Mesothelial cell of epicardium (in vitro differentiated cells): ENCODE data around the gene KREMEN2. TPM values are rescaled to one million over a fixed set of nuclear protein-coding genes. Genes with fewer than 3 reads are reported as not detected.
A peak's percentile ranks its signal among the peaks of the same experiment; 100 is the strongest.

Experiments
- DNase-seq, 2 experiments: peaks; one replicate each; pipeline ENCODE4 v3.0.0; 2021; ENCODE audit warnings: low spot score in 2 of 2; ENCODE audit not compliant: unreplicated experiment in 2 of 2
- H3K27ac Mint-ChIP-seq: 2 replicates; pipeline ENCODE4 v1.8.0; 2021; ENCODE audit warnings: mixed read lengths
- H3K27me3 Mint-ChIP-seq: 2 replicates; pipeline ENCODE4 v1.8.0; 2021; ENCODE audit warnings: low read depth, mixed read lengths
- H3K36me3 Mint-ChIP-seq: 2 replicates; pipeline ENCODE4 v1.8.0; 2021; ENCODE audit warnings: mixed read lengths
- H3K4me1 Mint-ChIP-seq: 2 replicates; pipeline ENCODE4 v1.8.0; 2021; ENCODE audit warnings: mixed read lengths
- H3K4me3 Mint-ChIP-seq: 2 replicates; pipeline ENCODE4 v1.8.0; 2021; ENCODE audit warnings: mild to moderate bottlenecking, moderate library complexity, mixed read lengths
- H3K9me3 Mint-ChIP-seq: 2 replicates; pipeline ENCODE4 v1.8.0; 2021; ENCODE audit warnings: mixed read lengths
- total RNA-seq: library from RNA; stranded (reverse); gene quantifications from 3 replicates; pipeline ENCODE4 v1.2.1, GENCODE V29; 2021
- TF ChIP-seq, protein P1 (sequence below): fragments of 200-600 bp; sonication (generic); IDR thresholded peaks from one replicate; pipeline ENCODE4 v1.5.0; 2021; ENCODE audit warnings: antibody characterized with exemption; ENCODE audit not compliant: unreplicated experiment

The KREMEN2 gene
- total RNA-seq, 1 donor from 2014 or later = 29.1 TPM

DNA sequence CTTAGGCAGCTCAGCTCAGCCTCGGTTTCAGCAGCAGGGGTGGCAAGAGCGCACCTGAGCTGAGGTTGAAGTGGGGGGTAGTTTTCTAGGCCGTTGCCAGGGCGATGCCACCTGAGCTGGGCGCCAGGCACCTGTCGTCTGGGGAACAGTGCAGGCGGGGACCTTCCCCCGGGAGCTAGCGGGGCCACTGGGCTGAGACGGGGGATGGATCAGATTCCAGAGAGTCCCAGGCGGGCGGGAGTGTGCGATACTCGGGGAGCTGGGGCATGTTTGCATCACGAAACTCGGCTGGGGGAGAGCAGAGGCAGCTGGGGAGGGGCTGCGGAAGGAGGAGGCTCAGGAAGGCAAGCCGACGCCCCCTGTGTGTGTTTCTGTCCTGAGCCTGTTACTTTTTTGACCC is 48.2 kb downstream of the KREMEN2 start:
- Mint-ChIP-seq H3K4me1 (peaks cover 77% of the 10 kb centered on the region), H3K9me3 (no peaks in the 10 kb centered on the region), H3K27ac (peak overlapping the region; percentile 97), H3K36me3 (peaks cover 4% of the 10 kb centered on the region), H3K27me3 (peaks cover 60% of the 10 kb centered on the region), H3K4me3 (peak overlapping the region; percentile 60)
- peak in 1 of 2 experiments; percentile 64 for DNase-seq
- TF ChIP-seq, protein P1, sequence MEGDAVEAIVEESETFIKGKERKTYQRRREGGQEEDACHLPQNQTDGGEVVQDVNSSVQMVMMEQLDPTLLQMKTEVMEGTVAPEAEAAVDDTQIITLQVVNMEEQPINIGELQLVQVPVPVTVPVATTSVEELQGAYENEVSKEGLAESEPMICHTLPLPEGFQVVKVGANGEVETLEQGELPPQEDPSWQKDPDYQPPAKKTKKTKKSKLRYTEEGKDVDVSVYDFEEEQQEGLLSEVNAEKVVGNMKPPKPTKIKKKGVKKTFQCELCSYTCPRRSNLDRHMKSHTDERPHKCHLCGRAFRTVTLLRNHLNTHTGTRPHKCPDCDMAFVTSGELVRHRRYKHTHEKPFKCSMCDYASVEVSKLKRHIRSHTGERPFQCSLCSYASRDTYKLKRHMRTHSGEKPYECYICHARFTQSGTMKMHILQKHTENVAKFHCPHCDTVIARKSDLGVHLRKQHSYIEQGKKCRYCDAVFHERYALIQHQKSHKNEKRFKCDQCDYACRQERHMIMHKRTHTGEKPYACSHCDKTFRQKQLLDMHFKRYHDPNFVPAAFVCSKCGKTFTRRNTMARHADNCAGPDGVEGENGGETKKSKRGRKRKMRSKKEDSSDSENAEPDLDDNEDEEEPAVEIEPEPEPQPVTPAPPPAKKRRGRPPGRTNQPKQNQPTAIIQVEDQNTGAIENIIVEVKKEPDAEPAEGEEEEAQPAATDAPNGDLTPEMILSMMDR = no peak

DNA sequence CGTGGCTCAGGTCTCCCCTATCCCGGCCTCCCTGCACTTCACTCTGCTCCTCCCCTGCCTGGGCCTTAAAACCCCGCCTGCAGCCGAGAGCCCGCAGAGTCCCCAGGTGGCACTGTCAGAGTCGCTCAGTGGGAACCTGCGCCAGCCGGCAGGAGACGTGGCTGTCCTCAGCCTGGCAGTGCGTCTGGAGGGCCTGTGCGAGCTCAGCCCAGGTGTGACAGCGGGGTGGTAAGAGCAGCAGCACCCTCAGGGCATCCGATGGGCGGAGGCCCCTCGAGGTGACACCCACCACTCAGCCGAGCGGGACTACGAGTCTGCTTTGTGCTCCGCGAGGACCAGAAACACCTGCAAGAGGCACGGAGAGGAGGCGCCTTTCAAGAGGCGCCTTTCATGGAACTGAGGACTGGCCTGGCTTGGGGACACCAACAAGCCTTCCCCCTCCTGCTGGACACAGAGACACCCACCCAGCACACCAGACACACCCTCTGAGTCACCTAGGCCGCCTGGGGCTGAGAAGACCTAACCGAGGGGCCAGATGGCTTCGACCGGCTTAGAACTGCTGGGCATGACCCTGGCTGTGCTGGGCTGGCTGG is 48.8 kb downstream of the KREMEN2 start, which contains the start of gene CLDN9:
TSS of gene CLDN9 (plus strand) at position 96 of the 593 bp plus-strand sequence. CDS start at position 536, 440 bp downstream.
- H3K4me1 Mint-ChIP-seq = peaks cover 70% of the 10 kb centered on the region
- TF ChIP-seq, protein P1 = no peak
- H3K4me3 Mint-ChIP-seq = peak within 1 kb of the TSS; percentile 60
- peak within 1 kb of the TSS; percentile 97 for H3K27ac Mint-ChIP-seq
- peaks cover 56% of the 10 kb centered on the region for H3K27me3 Mint-ChIP-seq
- DNase-seq = peak in 1 of 2 experiments; percentile 60
- peaks cover 4% of the 10 kb centered on the region for H3K36me3 Mint-ChIP-seq
- H3K9me3 Mint-ChIP-seq = no peaks in the 10 kb centered on the region

DNA sequence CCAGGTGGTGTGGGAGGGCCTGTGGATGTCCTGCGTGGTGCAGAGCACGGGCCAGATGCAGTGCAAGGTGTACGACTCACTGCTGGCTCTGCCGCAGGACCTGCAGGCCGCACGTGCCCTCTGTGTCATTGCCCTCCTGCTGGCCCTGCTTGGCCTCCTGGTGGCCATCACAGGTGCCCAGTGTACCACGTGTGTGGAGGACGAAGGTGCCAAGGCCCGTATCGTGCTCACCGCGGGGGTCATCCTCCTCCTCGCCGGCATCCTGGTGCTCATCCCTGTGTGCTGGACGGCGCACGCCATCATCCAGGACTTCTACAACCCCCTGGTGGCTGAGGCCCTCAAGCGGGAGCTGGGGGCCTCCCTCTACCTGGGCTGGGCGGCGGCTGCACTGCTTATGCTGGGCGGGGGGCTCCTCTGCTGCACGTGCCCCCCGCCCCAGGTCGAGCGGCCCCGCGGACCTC is 49.4 kb downstream of the KREMEN2 start:
- peak overlapping the region; percentile 97 for H3K27ac Mint-ChIP-seq
- peaks cover 56% of the 10 kb centered on the region for H3K27me3 Mint-ChIP-seq
- no peak for DNase-seq
- H3K36me3 Mint-ChIP-seq = peaks cover 4% of the 10 kb centered on the region
- peak overlapping the region; percentile 60 for H3K4me3 Mint-ChIP-seq
- H3K4me1 Mint-ChIP-seq = peaks cover 70% of the 10 kb centered on the region
- TF ChIP-seq, protein P1 = no peak
- H3K9me3 Mint-ChIP-seq = no peaks in the 10 kb centered on the region

DNA sequence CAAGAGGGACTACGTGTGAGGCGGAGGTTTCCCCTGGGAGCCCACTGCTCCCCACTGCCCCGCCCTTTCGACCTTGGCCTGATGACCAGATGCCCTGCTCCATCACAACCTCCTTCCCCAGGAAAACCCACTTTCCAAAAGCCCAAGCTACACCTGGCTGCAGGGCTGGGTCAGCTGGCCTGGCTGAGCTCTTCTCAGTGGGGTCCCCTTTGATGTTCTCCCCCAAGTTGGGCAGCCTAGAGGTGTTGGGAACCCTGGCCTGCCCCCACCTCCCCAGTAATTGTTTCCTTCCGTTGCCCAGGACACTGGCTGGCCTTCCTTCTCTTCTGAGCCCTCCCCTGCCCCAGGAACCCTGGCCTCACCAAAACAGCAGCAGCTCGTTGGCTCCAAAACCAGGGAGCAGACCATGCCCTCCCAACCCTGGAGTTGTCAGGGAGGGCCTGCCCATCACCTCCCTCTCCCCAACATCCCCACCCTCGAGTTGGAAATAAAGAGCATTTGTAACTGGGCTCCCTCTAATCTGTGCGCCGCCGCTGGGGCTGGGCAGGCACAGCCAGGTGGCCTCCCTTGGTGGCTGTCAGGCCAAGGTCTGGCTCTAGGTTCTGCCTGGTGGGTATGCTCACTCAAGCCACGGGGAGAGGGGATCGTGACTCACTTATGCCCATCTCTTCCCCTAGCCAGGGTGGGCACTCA is 50.1 kb downstream of the KREMEN2 start:
- TF ChIP-seq, protein P1 = no peak
- peaks cover 54% of the 10 kb centered on the region for H3K27me3 Mint-ChIP-seq
- H3K27ac Mint-ChIP-seq = peak overlapping the region; percentile 76
- H3K36me3 Mint-ChIP-seq = peaks cover 4% of the 10 kb centered on the region
- H3K9me3 Mint-ChIP-seq = no peaks in the 10 kb centered on the region
- DNase-seq = no peak
- H3K4me3 Mint-ChIP-seq = peak overlapping the region; percentile 42
- peaks cover 66% of the 10 kb centered on the region for H3K4me1 Mint-ChIP-seq

DNA sequence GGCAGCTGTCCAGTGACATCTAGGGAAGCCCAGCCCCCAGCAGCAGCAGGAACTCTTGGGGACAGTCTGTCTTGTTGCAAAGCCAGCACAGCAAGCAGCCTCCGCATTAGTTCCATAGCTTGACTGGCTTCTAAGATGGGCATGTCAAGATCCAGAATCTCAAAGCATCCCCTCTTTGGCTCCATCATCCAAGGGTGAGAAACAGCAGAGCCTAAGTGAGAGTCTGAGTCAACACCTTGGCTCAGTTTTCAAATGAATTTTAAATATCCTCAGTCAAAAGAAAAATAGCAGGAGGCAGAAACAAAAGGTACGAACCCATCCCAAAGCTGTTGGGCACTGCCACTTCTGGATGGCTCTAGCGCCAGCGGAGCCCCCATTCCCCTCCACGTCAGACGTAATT is 50.9 kb downstream of the KREMEN2 start:
- DNase-seq = no peak
- peak overlapping the region; percentile 37 for H3K4me3 Mint-ChIP-seq
- TF ChIP-seq, protein P1 = no peak
- peak overlapping the region; percentile 80 for H3K27ac Mint-ChIP-seq
- peaks cover 62% of the 10 kb centered on the region for H3K4me1 Mint-ChIP-seq
- H3K27me3 Mint-ChIP-seq = peaks cover 52% of the 10 kb centered on the region
- no peaks in the 10 kb centered on the region for H3K9me3 Mint-ChIP-seq
- H3K36me3 Mint-ChIP-seq = peaks cover 4% of the 10 kb centered on the region
